Vagina (tissue), 2 donors: ENCODE measurements around the gene LPP.

ENCODE experiments used
- CTCF ChIP-seq, 3 experiments: fragments of 450-650 bp in 2 of 3; fragments of 200-600 bp in 1 of 3; sonication (generic) in 1 of 3; IDR thresholded peaks; one replicate each; pipeline ENCODE4 v1.5.1; 2017 to 2019; ENCODE audit warnings: antibody characterized with exemption in 3 of 3, mild to moderate bottlenecking in 2 of 3, moderate library complexity in 2 of 3
- POLR2A ChIP-seq, 2 donors: fragments of 450-650 bp; IDR thresholded peaks; one replicate each; pipeline ENCODE4 v1.6.1; 2017; ENCODE audit warnings: antibody characterized with exemption in 2 of 2, mild to moderate bottlenecking in 2 of 2, moderate library complexity in 2 of 2

GRCh38 chr3:188192034-188192433, 38.1 kb downstream of the LPP start:
- TF ChIP-seq POLR2A (IDR thresholded peaks at IDR 0.05), result no peak
- TF ChIP-seq CTCF (IDR thresholded peaks at IDR 0.05), result no peak
